NT2/D1 (cell line): ENCODE measurements around the gene ANXA2R.

ENCODE experiments used
- SUZ12 ChIP-seq: IDR thresholded peaks from 2 replicates; pipeline ENCODE4 v1.6.1; 2011; ENCODE audit not compliant: insufficient read length, insufficient read depth; ENCODE audit errors: extremely low read depth
- YY1 ChIP-seq: IDR thresholded peaks from 2 replicates; pipeline ENCODE4 v1.6.1; 2011; ENCODE audit not compliant: insufficient read length, insufficient read depth
- ZNF274 ChIP-seq: IDR thresholded peaks from 2 replicates; pipeline ENCODE4 v1.6.1; 2011; ENCODE audit warnings: mild to moderate bottlenecking, low read depth, low read length

GRCh38 chr5:43040287-43041098, at the start of gene ANXA2R:
- TF ChIP-seq ZNF274, result no peak
- no peak for TF ChIP-seq YY1
- no peak for TF ChIP-seq SUZ12
